K562 (cell line): ENCODE results near the gene SHISA3. TPM values are rescaled to one million over a fixed set of nuclear protein-coding genes. Genes with fewer than 3 reads are reported as not detected.

Experiments
- ATAC-seq: fragments of 200-7000 bp; cut with Tn5 transposase; 3 replicates; pipeline ENCODE4 v1.9.1; 2020; ENCODE audit warnings: moderate library complexity
- BruUV-seq: library from RNA; stranded (reverse); fragments of 400-500 nt; replicated peaks from 2 replicates; lab custom pipeline; 2021; lab: Mats Ljungman, UMichigan
- CTCF ChIA-PET: fragments of 300-600 bp; formaldehyde crosslinking; extraction: SDS; loops from one replicate; lab custom pipeline; 2021; ENCODE audit warnings: low intra/inter-chr PET ratio; lab: Yijun Ruan, JAX
- POLR2A ChIA-PET: fragments of 300-600, 350-650 bp; sonication (Branson Sonifier 250); formaldehyde crosslinking; extraction: SDS; loops from one replicate; lab custom pipeline; 2021; ENCODE audit warnings: antibody characterized with exemption, inconsistent platforms; lab: Yijun Ruan, JAX
- DNase-seq, 4 experiments: peaks; one replicate each; pipeline versions ENCODE4 v3.0.0 to v3.0.0-alpha.2; 2011 to 2018; ENCODE audit warnings: low spot score in 3 of 4, mixed read lengths in 3 of 4; ENCODE audit errors: extremely low read depth in 1 of 4
- FAIRE-seq: peaks from 2 replicates; lab custom pipeline; 2011; peaks lifted over from hg19 to GRCh38; lab: Jason Lieb, UNC
- H2AFZ ChIP-seq: 2 replicates; pipeline ENCODE4 v1.6.0; 2011; ENCODE audit warnings: low read depth, low read length, control low read depth, inconsistent platforms
- H3K27ac ChIP-seq: fragments of 200-600 bp; 3 replicates; pipeline ENCODE4 v1.8.0; 2011; ENCODE audit warnings: low read depth, mild to moderate bottlenecking, control low read depth, inconsistent platforms, low read length, moderate library complexity, mixed read lengths; ENCODE audit errors: extremely low read depth
- H3K27me3 ChIP-seq, 2 experiments: fragments of 300-600 bp in 1 of 2; 2 replicates in 1 of 2; 3 replicates in 1 of 2; pipeline versions ENCODE4 v1.6.0 to v1.8.0; 2011; ENCODE audit warnings: inconsistent platforms in 2 of 2, low read length in 2 of 2, mild to moderate bottlenecking in 1 of 2, mixed read lengths in 1 of 2, moderate library complexity in 1 of 2; ENCODE audit not compliant: control insufficient read depth in 2 of 2, insufficient read depth in 2 of 2
- H3K36me3 ChIP-seq: fragments of 300-600 bp; 3 replicates; pipeline ENCODE4 v1.8.0; 2011; ENCODE audit warnings: mild to moderate bottlenecking, low read length, inconsistent platforms; ENCODE audit not compliant: control insufficient read depth, insufficient read depth
- H3K4me1 ChIP-seq, 2 experiments: fragments of 200-600 bp in 1 of 2; replicated peaks in 1 of 2; 2 replicates in 1 of 2; 3 replicates in 1 of 2; pipeline versions ENCODE4 v1.5.1 to v1.8.0; 2011; ENCODE audit warnings: inconsistent platforms in 2 of 2, low read length in 2 of 2, mild to moderate bottlenecking in 1 of 2, mixed read lengths in 1 of 2, moderate library complexity in 1 of 2; ENCODE audit not compliant: control insufficient read depth in 2 of 2, insufficient read depth in 2 of 2
- H3K4me2 ChIP-seq: 2 replicates; pipeline ENCODE4 v1.6.1; 2011; ENCODE audit warnings: low read length, control low read depth, inconsistent platforms, mixed read lengths; ENCODE audit not compliant: insufficient read depth
- H3K4me3 ChIP-seq: fragments of 200-600 bp; sonication (generic), shearing (Covaris generic); 2 replicates; pipeline ENCODE4 v1.5.1; 2016; ENCODE audit warnings: control low read depth, inconsistent platforms
- H3K79me2 ChIP-seq: fragments of 200-600 bp; 3 replicates; pipeline ENCODE4 v1.8.0; 2011; ENCODE audit warnings: low read length, inconsistent platforms; ENCODE audit not compliant: control insufficient read depth, insufficient read depth
- H3K9ac ChIP-seq, 2 experiments: 2 replicates each; pipeline versions ENCODE4 v1.6.0 to v1.6.1; 2011; ENCODE audit warnings: low read depth in 2 of 2, low read length in 2 of 2, control low read depth in 1 of 2, inconsistent platforms in 1 of 2, mild to moderate bottlenecking in 1 of 2, mixed read lengths in 1 of 2; ENCODE audit not compliant: insufficient read depth in 1 of 2
- H3K9me1 ChIP-seq: one replicate; pipeline ENCODE4 v1.6.0; 2011; ENCODE audit warnings: inconsistent platforms, mild to moderate bottlenecking, low read length, moderate library complexity; ENCODE audit not compliant: control insufficient read depth, insufficient read depth
- H3K9me3 ChIP-seq: replicated peaks from 2 replicates; pipeline ENCODE4 v1.5.1; 2011; ENCODE audit warnings: low read depth, low read length, inconsistent platforms; ENCODE audit not compliant: control insufficient read depth, insufficient read depth
- H4K20me1 ChIP-seq: replicated peaks from 2 replicates; pipeline ENCODE4 v1.6.1; 2011; ENCODE audit warnings: low read length, inconsistent platforms, mixed read lengths; ENCODE audit not compliant: control insufficient read depth, insufficient read depth
- CCNT2 ChIP-seq: IDR thresholded peaks from 2 replicates; pipeline ENCODE4 v1.6.1; 2011; ENCODE audit warnings: borderline replicate concordance, low read depth, mild to moderate bottlenecking, moderate library complexity, mixed read lengths, low read length; ENCODE audit not compliant: insufficient read length; ENCODE audit errors: extremely low read depth
- ETS2 ChIP-seq: IDR thresholded peaks from 2 replicates; pipeline ENCODE4 v1.6.1; 2016; ENCODE audit warnings: borderline replicate concordance, missing genetic modification characterization, mild to moderate bottlenecking, moderate library complexity, missing compliant biosample characterization; ENCODE audit not compliant: poor library complexity, severe bottlenecking
- GATAD2B ChIP-seq: fragments of 450-650 bp; IDR thresholded peaks from 2 replicates; pipeline ENCODE4 v1.6.1; 2017; ENCODE audit warnings: mild to moderate bottlenecking, borderline replicate concordance
- GTF2A2 ChIP-seq: IDR thresholded peaks from 2 replicates; pipeline ENCODE4 v1.6.1; 2016; ENCODE audit warnings: mild to moderate bottlenecking, missing genetic modification characterization, missing compliant biosample characterization
- HDAC1 ChIP-seq, 2 experiments: fragments of 450-650 bp; IDR thresholded peaks; 2 replicates each; pipeline ENCODE4 v1.6.1; 2016 to 2017; ENCODE audit warnings: inconsistent platforms in 1 of 2, mild to moderate bottlenecking in 1 of 2, moderate library complexity in 1 of 2
- HDAC8 ChIP-seq: fragments of 450-650 bp; IDR thresholded peaks from 2 replicates; pipeline ENCODE4 v1.6.1; 2016; ENCODE audit warnings: mild to moderate bottlenecking, missing genetic modification characterization, moderate library complexity, missing compliant biosample characterization
- HNRNPUL1 ChIP-seq: fragments of 200-400 bp; formaldehyde crosslinking; IDR thresholded peaks from 2 replicates; pipeline ENCODE4 v1.6.1; 2017; ENCODE audit warnings: low read length
- NEUROD1 ChIP-seq: fragments of 150-350 bp; IDR thresholded peaks from 2 replicates; pipeline ENCODE4 v1.6.1; 2014; ENCODE audit warnings: borderline replicate concordance, low read length, low read depth; ENCODE audit not compliant: partially characterized antibody
- NFATC3 ChIP-seq: fragments of 450-650 bp; IDR thresholded peaks from 2 replicates; pipeline ENCODE4 v1.6.1; 2017; ENCODE audit warnings: mild to moderate bottlenecking
- SPI1 ChIP-seq: IDR thresholded peaks from 2 replicates; pipeline ENCODE4 v1.6.1; 2011; ENCODE audit warnings: low read depth, low read length, control low read depth, borderline replicate concordance
- SRSF3 ChIP-seq: fragments of 200-400 bp; formaldehyde crosslinking; IDR thresholded peaks from 2 replicates; pipeline ENCODE4 v1.6.1; 2016; ENCODE audit warnings: mild to moderate bottlenecking, low read length, moderate library complexity; ENCODE audit not compliant: insufficient read depth
- STAT5A ChIP-seq: IDR thresholded peaks from 2 replicates; pipeline ENCODE4 v1.6.1; 2012; ENCODE audit warnings: low read length, inconsistent platforms, borderline replicate concordance
- YBX1 ChIP-seq: fragments of 450-650 bp; IDR thresholded peaks from 2 replicates; pipeline ENCODE4 v1.7.1; 2016; ENCODE audit warnings: mild to moderate bottlenecking
- ZNF124 ChIP-seq: sonication (generic); formaldehyde crosslinking; IDR thresholded peaks from 2 replicates; pipeline ENCODE4 v1.8.1; 2022; ENCODE audit warnings: missing genetic modification reagents
- ZNF133 ChIP-seq: fragments of 250-450 bp; sonication (Bioruptor Pico); IDR thresholded peaks from 2 replicates; pipeline ENCODE4 v1.4.0; 2020; ENCODE audit warnings: mild to moderate bottlenecking
- WGBS: fragments of 100-300 bp; shearing (Covaris generic); methylation state at CpG from one replicate; pipeline ENCODE4 v1.1.6; 2016; ENCODE audit warnings: low coverage, mixed read lengths; ENCODE audit not compliant: insufficient coverage; ENCODE audit errors: missing lambda C conversion rate; 5-methylcytosine and 5-hydroxymethylcytosine counted together
- in situ Hi-C: fragments of 300-500 bp; cut with MboI; formaldehyde crosslinking; loops from 4 replicates; pipeline ENCODE4 v1.15.0; 2018; ENCODE audit warnings: inconsistent platforms, mixed read lengths
- intact Hi-C: fragments of 100-400 bp; cut with micrococcal nuclease; formaldehyde crosslinking; loops from 2 replicates; pipeline ENCODE4 v1.14.2; 2022
- polyA plus RNA-seq, 8 experiments: library from polyadenylated mRNA; depleted of rRNA in 4 of 8; stranded (reverse) in 5 of 8; unstranded in 3 of 8; fragments of >200 nt; fragmentation: Nextera tagmentation in 2 of 8; fragmentation: Illumina TruSeq in 1 of 8; extraction: Ambion mirVana in 2 of 8; extraction: Trizol in 1 of 8; gene quantifications; 2 replicates each; pipeline versions ENCODE4 v1.2.1 to v1.2.3, GENCODE V29; 2011 to 2014; ENCODE audit warnings: inconsistent platforms in 1 of 8, missing spikeins in 1 of 8
- total RNA-seq, 7 experiments: library from RNA; depleted of rRNA in 6 of 7; stranded (reverse); fragments of >200 nt in 6 of 7; fragmentation: Illumina TruSeq in 2 of 7; extraction: Trizol in 2 of 7; gene quantifications; 2 replicates each; pipeline versions ENCODE4 v1.2.1 to v1.2.3, GENCODE V29; 2011 to 2021; ENCODE audit warnings: low replicate concordance in 1 of 7
- TF ChIP-seq, protein P1 (sequence below): IDR thresholded peaks from 2 replicates; pipeline ENCODE4 v1.6.1; 2014; ENCODE audit warnings: antibody characterized with exemption
- TF ChIP-seq, protein P2 (sequence below): fragments of 250-450 bp; sonication (Bioruptor Pico); IDR thresholded peaks from 2 replicates; pipeline ENCODE4 v1.8.0; 2021; ENCODE audit warnings: borderline replicate concordance, mild to moderate bottlenecking, moderate library complexity; ENCODE audit not compliant: poor library complexity, severe bottlenecking

SHISA3 gene
- total and polyA plus RNA-seq, 9 of the 15 experiments (the other 6 are each of a cell fraction or from before 2014, with no cell fraction given) = not detected

DNA sequence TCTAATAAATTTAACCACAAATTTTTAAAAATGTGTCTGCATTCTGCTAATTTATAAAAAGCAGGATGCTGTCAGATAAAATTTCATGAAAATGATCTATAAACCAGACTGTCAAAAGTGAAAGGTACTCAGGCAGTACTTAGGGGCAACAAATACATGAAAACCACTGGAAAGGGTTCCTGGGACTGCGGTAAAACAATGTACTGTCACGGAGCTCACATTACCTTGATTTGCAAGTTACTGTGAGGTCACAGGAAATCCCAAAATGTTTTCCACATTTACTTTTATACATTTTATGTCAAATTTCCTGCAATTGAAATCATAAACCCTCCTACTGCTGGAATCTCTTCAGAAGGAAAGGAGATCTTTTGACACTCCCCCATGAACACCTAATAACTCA, 45.3 kb downstream of the SHISA3 start:
- no peaks in the 10 kb centered on the region for H3K9me1 ChIP-seq
- BruUV-seq = no TSS peak
- ATAC-seq (no peak), FAIRE-seq (no peak), DNase-seq (no peak)
- H2AFZ ChIP-seq = no peak overlapping the region
- no peaks in the 10 kb centered on the region for H3K79me2 ChIP-seq
- POLR2A ChIA-PET = no interaction called here
- intact Hi-C loops = no loop called here
- CTCF ChIA-PET = no interaction called here
- H4K20me1 ChIP-seq = no peaks in the 10 kb centered on the region
- no peaks in the 10 kb centered on the region for H3K9me3 ChIP-seq
- no peaks in the 10 kb centered on the region for H3K36me3 ChIP-seq
- in situ Hi-C loops = no loop called here
- no peaks in the 10 kb centered on the region for H3K27me3 ChIP-seq
- no peak overlapping the region for H3K27ac ChIP-seq
- WGBS = 0% methylated on average over 2 of the region's 2 CpGs
- no peak for TF ChIP-seq ETS2
- no peak for TF ChIP-seq NFATC3
- no peak for TF ChIP-seq CCNT2
- no peak for TF ChIP-seq NEUROD1
- H3K4me2 ChIP-seq = no peak overlapping the region
- H3K4me3 ChIP-seq = no peak overlapping the region
- H3K4me1 ChIP-seq = no peaks in the 10 kb centered on the region
- H3K9ac ChIP-seq = no peak overlapping the region

DNA sequence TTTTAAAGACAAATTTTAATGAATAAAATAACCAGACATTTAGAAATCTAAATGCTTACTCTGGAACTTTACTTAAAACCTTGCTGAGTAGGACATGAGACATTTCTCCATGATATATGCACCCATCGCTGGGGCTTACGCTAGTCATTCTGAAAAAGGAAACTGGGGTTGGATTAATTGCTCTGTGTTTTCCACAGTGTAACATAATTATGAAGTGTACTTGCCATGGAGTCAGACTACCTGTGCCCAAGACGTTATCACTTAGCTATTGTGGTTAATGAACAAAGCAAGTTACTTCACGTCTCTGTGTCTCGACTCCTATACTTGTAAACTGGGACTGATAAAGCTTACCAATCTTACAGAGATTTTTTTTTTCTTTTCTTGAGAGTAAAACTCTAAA, 47.8 kb downstream of the SHISA3 start:
- Histone ChIP-seq H3K36me3 (no peaks in the 10 kb centered on the region), H3K27ac (no peak overlapping the region), H4K20me1 (no peaks in the 10 kb centered on the region), H3K27me3 (no peaks in the 10 kb centered on the region), H3K9me3 (no peaks in the 10 kb centered on the region), H2AFZ (no peak overlapping the region), H3K9ac (no peak overlapping the region), H3K4me1 (no peaks in the 10 kb centered on the region), H3K4me3 (no peak overlapping the region), H3K4me2 (no peak overlapping the region), H3K79me2 (no peaks in the 10 kb centered on the region), H3K9me1 (no peaks in the 10 kb centered on the region)
- intact Hi-C loops = no loop called here
- FAIRE-seq = no peak
- ChIA-PET POLR2A (interaction anchor here (0.8 kb wide), 1 partner anchor 29 kb away, joined by 3 read pairs; no protein-coding TSS in a partner anchor), CTCF (no interaction called here)
- ATAC-seq = no peak
- DNase-seq = no peak
- no TSS peak for BruUV-seq
- 2% methylated on average over 5 of the region's 5 CpGs for WGBS
- in situ Hi-C loops = no loop called here
- TF ChIP-seq SPI1 = no peak
- no peak for TF ChIP-seq HDAC8 (tag)
- TF ChIP-seq ZNF124 = no peak
- no peak for TF ChIP-seq HNRNPUL1
- no peak for TF ChIP-seq HDAC1 (IDR thresholded peaks at IDR 0.05)
- TF ChIP-seq GTF2A2 = no peak
- no peak for TF ChIP-seq YBX1
- no peak for TF ChIP-seq GATAD2B
- TF ChIP-seq ZNF133 (CRISPR knock-in tag) = no peak
- TF ChIP-seq, protein P1, sequence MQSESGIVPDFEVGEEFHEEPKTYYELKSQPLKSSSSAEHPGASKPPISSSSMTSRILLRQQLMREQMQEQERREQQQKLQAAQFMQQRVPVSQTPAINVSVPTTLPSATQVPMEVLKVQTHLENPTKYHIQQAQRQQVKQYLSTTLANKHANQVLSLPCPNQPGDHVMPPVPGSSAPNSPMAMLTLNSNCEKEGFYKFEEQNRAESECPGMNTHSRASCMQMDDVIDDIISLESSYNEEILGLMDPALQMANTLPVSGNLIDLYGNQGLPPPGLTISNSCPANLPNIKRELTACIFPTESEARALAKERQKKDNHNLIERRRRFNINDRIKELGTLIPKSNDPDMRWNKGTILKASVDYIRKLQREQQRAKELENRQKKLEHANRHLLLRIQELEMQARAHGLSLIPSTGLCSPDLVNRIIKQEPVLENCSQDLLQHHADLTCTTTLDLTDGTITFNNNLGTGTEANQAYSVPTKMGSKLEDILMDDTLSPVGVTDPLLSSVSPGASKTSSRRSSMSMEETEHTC = no peak
- no peak for TF ChIP-seq STAT5A
- TF ChIP-seq, protein P2, sequence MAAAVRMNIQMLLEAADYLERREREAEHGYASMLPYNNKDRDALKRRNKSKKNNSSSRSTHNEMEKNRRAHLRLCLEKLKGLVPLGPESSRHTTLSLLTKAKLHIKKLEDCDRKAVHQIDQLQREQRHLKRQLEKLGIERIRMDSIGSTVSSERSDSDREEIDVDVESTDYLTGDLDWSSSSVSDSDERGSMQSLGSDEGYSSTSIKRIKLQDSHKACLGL (CRISPR knock-in tag) = no peak
- no peak for TF ChIP-seq SRSF3
